Measurements from ENCODE around the gene PSAT1. TPM values are rescaled to one million over a fixed set of nuclear protein-coding genes. Genes with fewer than 3 reads are reported as not detected.
"Not testable (repeated sequence)": the region's sequence is repeated elsewhere in the genome, so short reads cannot be mapped to it uniquely, and the experiment has no call there.

Gene PSAT1
- total and polyA plus RNA-seq, 4 donors: 0.56 to 4.1 (median 2.2) TPM

DNA sequence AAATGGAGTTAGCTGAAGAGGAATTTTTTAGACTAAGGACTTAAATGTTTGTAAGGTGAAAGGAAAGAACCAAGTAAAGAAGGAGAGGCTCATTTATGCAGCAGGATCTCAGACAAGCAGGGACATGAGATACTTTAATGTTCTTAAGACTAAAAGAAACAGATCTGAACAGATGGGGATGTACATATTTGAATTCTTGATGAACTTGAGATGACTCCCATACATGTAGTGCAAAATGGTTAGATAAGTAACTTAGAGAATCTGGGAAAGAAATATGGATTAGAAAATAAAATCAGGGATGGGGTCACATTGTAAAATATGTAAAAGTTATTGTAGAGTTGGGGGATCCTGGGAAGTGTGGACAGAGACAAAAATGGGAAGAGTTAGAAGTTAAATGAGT lies 27.1 kb upstream of the PSAT1 start:
- no peak overlapping the region for H3K27ac ChIP-seq (ENCODE audit: low read depth in 1 of 2, low read length in 2 of 2)
- peaks cover 2 to 10% of the 10 kb centered on the region in 2 donors for H3K36me3 ChIP-seq (ENCODE audit: control insufficient read depth in 1 of 2, insufficient read depth in 2 of 2, low read length in 1 of 2)
- no peaks in the 10 kb centered on the region for H3K9me3 ChIP-seq (ENCODE audit: control insufficient read depth, low read length)
- ATAC-seq (ENCODE audit: low FRiP score): no peak
- no peaks in the 10 kb centered on the region for H3K27me3 ChIP-seq (ENCODE audit: control insufficient read depth in 1 of 2, insufficient read depth in 2 of 2, low read length in 1 of 2)
- no peak for DNase-seq
- H3K4me3 ChIP-seq (ENCODE audit: low read length in 2 of 2): no peak overlapping the region
- H3K4me1 ChIP-seq (ENCODE audit: control insufficient read depth in 1 of 2, insufficient read depth in 2 of 2, low read length in 2 of 2): no peaks in the 10 kb centered on the region
- intact Hi-C loops (cut with DNase I): loop anchor here in 1 of 2 donors (5.0 kb wide), 1 partner anchor 98 kb away; no protein-coding TSS in a partner anchor

DNA sequence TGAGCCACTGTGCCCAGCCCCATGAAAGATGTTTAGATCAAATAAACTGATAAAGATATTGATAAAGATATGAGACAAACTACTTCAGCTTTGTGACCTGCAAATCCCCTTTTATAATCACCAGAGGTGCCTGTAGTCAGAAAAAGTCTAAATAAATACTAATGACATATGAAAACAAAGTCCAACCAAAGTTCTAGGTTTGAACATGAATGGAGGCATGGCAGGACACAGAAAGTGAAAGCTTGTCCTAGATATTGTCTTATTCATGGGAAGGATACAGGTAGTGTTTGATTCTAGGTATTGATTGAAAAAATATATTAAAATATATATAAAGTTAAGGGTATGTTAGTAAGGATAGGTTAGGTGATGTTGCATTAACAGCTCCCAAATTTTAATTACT lies 24.6 kb upstream of the PSAT1 start:
- Histone ChIP-seq H3K27ac (ENCODE audit: low read depth in 1 of 2, low read length in 2 of 2) (no peak overlapping the region), H3K4me3 (ENCODE audit: low read length in 2 of 2) (no peak overlapping the region), H3K4me1 (ENCODE audit: control insufficient read depth in 1 of 2, insufficient read depth in 2 of 2, low read length in 2 of 2) (no peaks in the 10 kb centered on the region), H3K9me3 (ENCODE audit: control insufficient read depth, low read length) (no peaks in the 10 kb centered on the region), H3K27me3 (ENCODE audit: control insufficient read depth in 1 of 2, insufficient read depth in 2 of 2, low read length in 1 of 2) (no peaks in the 10 kb centered on the region), H3K36me3 (ENCODE audit: control insufficient read depth in 1 of 2, insufficient read depth in 2 of 2, low read length in 1 of 2) (peaks cover 2 to 3% of the 10 kb centered on the region in 2 donors)
- ATAC-seq (ENCODE audit: low FRiP score) (no peak), DNase-seq (no peak)
- intact Hi-C loops (cut with DNase I): loop anchor here in 1 of 2 donors (5.0 kb wide), 1 partner anchor 95 kb away; no protein-coding TSS in a partner anchor

DNA sequence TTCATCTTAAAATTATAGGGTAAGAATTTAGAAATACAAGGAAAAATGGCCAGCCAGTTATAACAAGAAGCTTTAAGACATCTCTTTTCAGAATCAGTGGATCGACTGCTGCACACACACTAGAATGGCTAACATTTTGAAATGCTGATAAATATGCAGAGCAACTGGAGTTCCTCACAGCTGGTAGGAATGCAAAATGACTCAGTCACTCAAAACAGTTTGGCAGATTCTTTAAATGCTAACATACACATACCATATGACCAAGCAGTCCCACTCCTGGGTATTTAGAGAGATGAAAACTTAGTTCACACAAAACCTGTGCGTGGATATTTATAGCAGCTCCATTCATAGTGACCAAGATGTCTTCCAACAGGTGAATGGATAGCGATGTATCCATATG lies 23.2 kb upstream of the PSAT1 start:
- ATAC-seq (ENCODE audit: low FRiP score) (no peak), DNase-seq (no peak)
- no peaks in the 10 kb centered on the region for H3K27me3 ChIP-seq (ENCODE audit: control insufficient read depth in 1 of 2, insufficient read depth in 2 of 2, low read length in 1 of 2)
- H3K36me3 ChIP-seq (ENCODE audit: control insufficient read depth in 1 of 2, insufficient read depth in 2 of 2, low read length in 1 of 2): no peaks in the 10 kb centered on the region
- 89 to 92% methylated on average over 3 of the region's 3 CpGs for WGBS, 2 donors
- no peaks in the 10 kb centered on the region for H3K9me3 ChIP-seq (ENCODE audit: control insufficient read depth, low read length)
- intact Hi-C loops (cut with DNase I): loop anchor here in 1 of 2 donors (5.0 kb wide), 1 partner anchor 94 kb away; no protein-coding TSS in a partner anchor
- H3K4me3 ChIP-seq (ENCODE audit: low read length in 2 of 2): no peak overlapping the region
- no peaks in the 10 kb centered on the region for H3K4me1 ChIP-seq (ENCODE audit: control insufficient read depth in 1 of 2, insufficient read depth in 2 of 2, low read length in 2 of 2)
- no peak overlapping the region for H3K27ac ChIP-seq (ENCODE audit: low read depth in 1 of 2, low read length in 2 of 2)

DNA sequence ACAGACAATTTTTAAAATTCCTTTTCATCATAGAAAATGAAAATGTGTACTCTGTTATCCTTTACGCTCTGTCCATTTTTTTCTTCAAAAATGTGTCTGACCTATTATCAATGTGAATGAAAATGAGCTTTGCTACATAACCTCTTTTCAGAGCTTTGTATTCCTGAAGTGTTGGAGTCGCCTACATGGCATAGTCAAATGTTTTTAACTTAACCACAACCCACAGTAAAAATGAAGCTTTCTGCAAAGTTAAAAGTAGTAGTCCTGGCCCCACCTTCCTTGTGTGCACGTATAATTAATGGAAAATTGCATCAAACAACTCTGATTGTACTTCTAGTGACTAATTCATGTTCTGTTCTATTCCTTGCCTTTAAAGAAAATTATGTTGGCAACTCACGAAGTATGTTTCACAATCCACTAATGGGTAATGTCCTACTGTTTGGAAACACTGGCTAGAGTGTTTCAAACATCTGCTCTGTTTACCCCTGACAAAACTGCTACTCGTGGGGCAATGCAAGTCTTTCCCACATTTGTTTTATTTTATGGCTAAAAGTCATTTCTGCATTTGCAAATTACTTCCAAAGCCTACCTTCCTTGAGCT lies 18.6 kb upstream of the PSAT1 start:
- H3K4me3 ChIP-seq (ENCODE audit: low read length in 2 of 2): no peak overlapping the region
- intact Hi-C loops (cut with DNase I): no loop called here
- peak; percentile 70 for ATAC-seq (ENCODE audit: low FRiP score)

DNA sequence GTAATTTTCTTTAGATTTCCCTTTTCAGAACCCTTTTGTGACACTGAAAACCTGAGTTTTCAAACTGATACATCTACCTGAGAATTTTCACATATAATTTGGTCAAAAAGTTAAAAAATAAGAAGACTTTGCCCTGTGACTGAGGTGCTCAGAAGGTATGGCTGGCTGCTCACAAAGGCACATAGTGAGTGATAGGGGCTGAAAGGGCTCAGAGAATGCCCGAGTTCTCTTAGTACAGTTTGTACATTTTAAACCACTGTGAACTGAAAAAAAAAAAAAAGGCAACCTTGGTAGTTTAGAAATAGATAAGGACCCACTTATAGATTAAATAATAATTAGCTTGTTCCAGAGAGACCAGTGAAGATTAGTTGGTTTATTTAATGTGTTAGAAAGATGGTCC lies 18.1 kb upstream of the PSAT1 start:
- no peak for DNase-seq
- no peaks in the 10 kb centered on the region for H3K27me3 ChIP-seq (ENCODE audit: control insufficient read depth in 1 of 2, insufficient read depth in 2 of 2, low read length in 1 of 2)
- intact Hi-C loops (cut with DNase I): no loop called here
- WGBS, 2 donors: 87 to 90% methylated on average over 1 of the region's 1 CpG
- no peak for ATAC-seq (ENCODE audit: low FRiP score)
- H3K4me1 ChIP-seq (ENCODE audit: control insufficient read depth in 1 of 2, insufficient read depth in 2 of 2, low read length in 2 of 2): no peaks in the 10 kb centered on the region
- H3K27ac ChIP-seq (ENCODE audit: low read depth in 1 of 2, low read length in 2 of 2): no peak overlapping the region
- no peaks in the 10 kb centered on the region for H3K9me3 ChIP-seq (ENCODE audit: control insufficient read depth, low read length)
- H3K4me3 ChIP-seq (ENCODE audit: low read length in 2 of 2): no peak overlapping the region
- no peaks in the 10 kb centered on the region for H3K36me3 ChIP-seq (ENCODE audit: control insufficient read depth in 1 of 2, insufficient read depth in 2 of 2, low read length in 1 of 2)

More for the DNA sequence above, 18.6 kb upstream of the PSAT1 start:
- no peaks in the 10 kb centered on the region for H3K4me1 ChIP-seq (ENCODE audit: control insufficient read depth in 1 of 2, insufficient read depth in 2 of 2, low read length in 2 of 2)
- no peaks in the 10 kb centered on the region for H3K36me3 ChIP-seq (ENCODE audit: control insufficient read depth in 1 of 2, insufficient read depth in 2 of 2, low read length in 1 of 2)
- no peaks in the 10 kb centered on the region for H3K27me3 ChIP-seq (ENCODE audit: control insufficient read depth in 1 of 2, insufficient read depth in 2 of 2, low read length in 1 of 2)
- H3K27ac ChIP-seq (ENCODE audit: low read depth in 1 of 2, low read length in 2 of 2): no peak overlapping the region
- DNase-seq: no peak
- H3K9me3 ChIP-seq (ENCODE audit: control insufficient read depth, low read length): no peaks in the 10 kb centered on the region
- WGBS, 2 donors: 76 to 81% methylated on average over 5 of the region's 5 CpGs

DNA sequence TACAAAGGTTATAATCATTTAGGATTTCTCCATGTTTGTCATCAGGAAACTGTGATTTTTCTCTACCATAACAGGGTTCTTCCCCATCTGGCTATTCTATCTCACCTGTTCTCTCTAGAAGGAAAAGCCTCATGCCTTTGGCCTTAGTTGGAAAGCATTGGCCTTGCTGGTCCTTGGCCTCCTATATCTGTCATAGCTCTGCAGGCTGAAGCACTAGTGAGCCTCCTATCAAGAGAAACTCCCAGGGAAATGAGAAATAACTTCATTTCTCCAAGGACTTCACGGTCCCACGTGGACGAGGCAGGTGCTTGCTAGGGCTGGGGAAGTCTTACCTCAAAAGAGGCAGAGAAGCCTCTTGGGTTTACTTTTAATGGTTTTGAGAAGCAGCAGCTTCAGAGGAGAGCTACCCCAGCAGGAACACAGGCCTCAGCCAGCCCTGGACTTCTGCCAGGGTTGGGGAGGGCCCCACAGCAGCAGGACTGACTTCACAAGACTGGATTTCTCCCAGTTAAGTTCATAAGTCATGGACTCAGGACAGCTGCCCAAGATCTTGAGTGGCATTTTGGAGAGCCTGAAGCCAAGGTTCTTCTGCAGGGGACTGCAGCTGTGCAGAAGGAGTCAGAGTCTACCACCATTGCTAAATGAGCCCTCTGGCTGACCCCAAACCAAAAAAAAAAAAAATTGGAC lies 15.8 kb upstream of the PSAT1 start:
- DNase-seq (peak in 1 of 2 donors; percentile 79), ATAC-seq (ENCODE audit: low FRiP score) (peak; percentile 75)
- Histone ChIP-seq H3K36me3 (ENCODE audit: control insufficient read depth in 1 of 2, insufficient read depth in 2 of 2, low read length in 1 of 2) (no peaks in the 10 kb centered on the region), H3K27me3 (ENCODE audit: control insufficient read depth in 1 of 2, insufficient read depth in 2 of 2, low read length in 1 of 2) (no peaks in the 10 kb centered on the region), H3K27ac (ENCODE audit: low read depth in 1 of 2, low read length in 2 of 2) (no peak overlapping the region), H3K9me3 (ENCODE audit: control insufficient read depth, low read length) (no peaks in the 10 kb centered on the region), H3K4me3 (ENCODE audit: low read length in 2 of 2) (no peak overlapping the region), H3K4me1 (ENCODE audit: control insufficient read depth in 1 of 2, insufficient read depth in 2 of 2, low read length in 2 of 2) (no peaks in the 10 kb centered on the region)
- 14 to 24% methylated on average over 3 of the region's 3 CpGs for whole genome bisulfite sequencing, 2 donors
- intact Hi-C loops (cut with DNase I): no loop called here

DNA sequence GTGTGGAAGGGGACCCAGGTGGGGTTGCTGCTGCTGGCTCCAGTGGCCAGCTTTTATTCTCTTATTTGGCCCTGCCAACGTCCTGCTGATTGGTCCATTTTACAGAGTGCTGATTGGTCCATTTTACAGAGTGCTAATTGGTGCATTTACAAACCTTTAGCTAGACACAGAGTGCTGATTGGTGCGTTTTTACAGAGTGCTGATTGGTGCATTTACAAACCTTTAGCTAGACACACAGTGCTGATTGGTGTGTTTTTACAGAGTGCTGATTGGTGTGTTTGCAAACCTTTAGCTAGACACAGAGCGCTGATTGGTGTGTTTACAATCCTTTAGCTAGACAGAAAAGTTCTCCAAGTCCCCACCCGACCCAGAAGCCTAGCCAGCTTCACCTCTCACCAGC lies 12.7 kb upstream of the PSAT1 start:
- H3K9me3 ChIP-seq (ENCODE audit: control insufficient read depth, low read length); intact Hi-C loops (cut with DNase I); ATAC-seq (ENCODE audit: low FRiP score); H3K4me3 ChIP-seq (ENCODE audit: low read length in 2 of 2); DNase-seq; H3K27ac ChIP-seq (ENCODE audit: low read depth in 1 of 2, low read length in 2 of 2); H3K27me3 ChIP-seq (ENCODE audit: control insufficient read depth in 1 of 2, insufficient read depth in 2 of 2, low read length in 1 of 2); H3K4me1 ChIP-seq (ENCODE audit: control insufficient read depth in 1 of 2, insufficient read depth in 2 of 2, low read length in 2 of 2); H3K36me3 ChIP-seq (ENCODE audit: control insufficient read depth in 1 of 2, insufficient read depth in 2 of 2, low read length in 1 of 2): not testable (repeated sequence)
- WGBS, 2 donors: 93 to 95% methylated on average over 4 of the region's 4 CpGs

DNA sequence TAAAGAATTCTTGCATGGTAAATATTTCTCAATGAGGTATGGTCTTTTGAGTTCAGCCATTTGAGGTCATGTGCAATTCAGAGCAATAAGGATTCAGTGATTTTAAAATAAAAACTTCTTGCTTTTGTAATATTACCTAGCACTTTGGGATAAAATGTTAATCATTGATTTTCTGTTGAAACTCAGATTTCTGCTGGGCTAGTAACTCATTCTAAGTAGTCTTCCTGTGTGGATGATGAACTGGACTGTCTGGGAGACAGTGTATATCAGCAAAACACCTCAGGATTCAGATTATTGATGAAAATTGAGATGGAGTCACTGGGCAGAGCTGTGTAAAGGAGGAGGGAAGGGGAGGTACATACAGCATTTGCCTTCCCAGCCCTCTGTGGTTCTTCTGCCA lies 10.8 kb upstream of the PSAT1 start:
- Histone ChIP-seq H3K4me3 (ENCODE audit: low read length in 2 of 2) (no peak overlapping the region), H3K27me3 (ENCODE audit: control insufficient read depth in 1 of 2, insufficient read depth in 2 of 2, low read length in 1 of 2) (no peaks in the 10 kb centered on the region), H3K4me1 (ENCODE audit: control insufficient read depth in 1 of 2, insufficient read depth in 2 of 2, low read length in 2 of 2) (no peaks in the 10 kb centered on the region), H3K9me3 (ENCODE audit: control insufficient read depth, low read length) (no peaks in the 10 kb centered on the region), H3K27ac (ENCODE audit: low read depth in 1 of 2, low read length in 2 of 2) (no peak overlapping the region), H3K36me3 (ENCODE audit: control insufficient read depth in 1 of 2, insufficient read depth in 2 of 2, low read length in 1 of 2) (no peaks in the 10 kb centered on the region)
- ATAC-seq (ENCODE audit: low FRiP score) (no peak), DNase-seq (no peak)
- intact Hi-C loops (cut with DNase I): no loop called here

DNA sequence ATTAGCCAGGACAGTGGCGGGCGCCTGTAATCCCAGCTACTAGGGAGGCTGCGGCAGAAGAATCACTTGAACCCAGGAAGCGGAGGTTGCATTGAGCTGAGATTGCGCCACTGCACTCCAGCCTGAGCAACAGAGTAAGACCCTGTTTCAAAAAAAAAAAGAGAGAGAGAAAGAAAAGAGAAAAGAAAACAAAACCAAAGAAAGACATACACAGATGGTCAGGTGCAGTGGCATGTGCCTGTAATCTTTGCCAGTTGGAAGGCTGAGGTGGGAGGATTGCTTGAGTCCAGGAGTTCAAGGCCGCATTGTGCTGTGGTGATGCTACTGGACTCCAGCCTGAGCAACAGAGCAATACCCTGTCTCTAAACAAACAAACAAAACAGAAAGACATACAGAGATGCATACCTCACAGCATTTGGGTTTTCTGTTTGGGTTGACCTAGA lies 10.0 kb upstream of the PSAT1 start:
- Histone ChIP-seq H3K27me3 (ENCODE audit: control insufficient read depth in 1 of 2, insufficient read depth in 2 of 2, low read length in 1 of 2) (no peaks in the 10 kb centered on the region), H3K36me3 (ENCODE audit: control insufficient read depth in 1 of 2, insufficient read depth in 2 of 2, low read length in 1 of 2) (no peaks in the 10 kb centered on the region), H3K27ac (ENCODE audit: low read depth in 1 of 2, low read length in 2 of 2) (no peak overlapping the region), H3K9me3 (ENCODE audit: control insufficient read depth, low read length) (no peaks in the 10 kb centered on the region), H3K4me3 (ENCODE audit: low read length in 2 of 2) (no peak overlapping the region), H3K4me1 (ENCODE audit: control insufficient read depth in 1 of 2, insufficient read depth in 2 of 2, low read length in 2 of 2) (no peaks in the 10 kb centered on the region)
- WGBS, 2 donors: 97 to 99% methylated on average over 4 to 6 of the region's 6 CpGs
- DNase-seq (no peak), ATAC-seq (ENCODE audit: low FRiP score) (no peak)
- intact Hi-C loops (cut with DNase I): no loop called here
